Measurements from ENCODE around the gene OSBPL6. TPM values are rescaled to one million over a fixed set of nuclear protein-coding genes. Genes with fewer than 3 reads are reported as not detected.
"Not testable (repeated sequence)": the region's sequence is repeated elsewhere in the genome, so short reads cannot be mapped to it uniquely, and the experiment has no call there.

Gene OSBPL6
- 0.53 and 1.7 TPM in 2 replicates for total RNA-seq

- no peak for DNase-seq (ENCODE audit: extremely low read depth, low read depth, low spot score)
Observed at GRCh38 chr2:178193823-178194599, at the start of gene OSBPL6. OSBPL6 (plus strand) TSS chr2:178194512; CDS start chr2:178306185, 111,673 bp downstream.

- DNase-seq (ENCODE audit: extremely low read depth, low read depth, low spot score) = no peak
Observed at GRCh38 chr2:178152033-178152432, 42.3 kb upstream of the OSBPL6 start.

GRCh38 chr2:178152542-178152941 lies 41.8 kb upstream of the OSBPL6 start:
- no peak for DNase-seq (ENCODE audit: extremely low read depth, low read depth, low spot score)

- DNase-seq (ENCODE audit: extremely low read depth, low read depth, low spot score) = no peak
Observed at GRCh38 chr2:178152977-178153376, 41.3 kb upstream of the OSBPL6 start.

GRCh38 chr2:178153878-178154277 lies 40.4 kb upstream of the OSBPL6 start:
- DNase-seq (ENCODE audit: extremely low read depth, low read depth, low spot score) = not testable (repeated sequence)

- DNase-seq (ENCODE audit: extremely low read depth, low read depth, low spot score) = no peak
Observed at GRCh38 chr2:178155524-178155923, 38.8 kb upstream of the OSBPL6 start.

GRCh38 chr2:178157574-178157973 lies 36.7 kb upstream of the OSBPL6 start:
- DNase-seq (ENCODE audit: extremely low read depth, low read depth, low spot score) = no peak

GRCh38 chr2:178159966-178160365 lies 34.3 kb upstream of the OSBPL6 start:
- DNase-seq (ENCODE audit: extremely low read depth, low read depth, low spot score) = no peak

GRCh38 chr2:178160601-178161000 lies 33.7 kb upstream of the OSBPL6 start:
- DNase-seq (ENCODE audit: extremely low read depth, low read depth, low spot score) = no peak

GRCh38 chr2:178163395-178163794 lies 30.9 kb upstream of the OSBPL6 start:
- no peak for DNase-seq (ENCODE audit: extremely low read depth, low read depth, low spot score)

GRCh38 chr2:178163911-178164310 lies 30.4 kb upstream of the OSBPL6 start:
- no peak for DNase-seq (ENCODE audit: extremely low read depth, low read depth, low spot score)

- no peak for DNase-seq (ENCODE audit: extremely low read depth, low read depth, low spot score)
Observed at GRCh38 chr2:178173657-178174056, 20.7 kb upstream of the OSBPL6 start.

- DNase-seq (ENCODE audit: extremely low read depth, low read depth, low spot score) = no peak
Observed at GRCh38 chr2:178177066-178177679, 17.1 kb upstream of the OSBPL6 start.

- DNase-seq (ENCODE audit: extremely low read depth, low read depth, low spot score) = not testable (repeated sequence)
Observed at GRCh38 chr2:178180648-178181047, 13.7 kb upstream of the OSBPL6 start.

GRCh38 chr2:178187861-178188260 lies 6.5 kb upstream of the OSBPL6 start:
- DNase-seq (ENCODE audit: extremely low read depth, low read depth, low spot score) = no peak

- no peak for DNase-seq (ENCODE audit: extremely low read depth, low read depth, low spot score)
Observed at GRCh38 chr2:178188466-178188865, 5.8 kb upstream of the OSBPL6 start.

- DNase-seq (ENCODE audit: extremely low read depth, low read depth, low spot score) = no peak
Observed at GRCh38 chr2:178191004-178191508, 3.3 kb upstream of the OSBPL6 start.

GRCh38 chr2:178191511-178191910 lies 2.8 kb upstream of the OSBPL6 start:
- DNase-seq (ENCODE audit: extremely low read depth, low read depth, low spot score) = no peak

- no peak for DNase-seq (ENCODE audit: extremely low read depth, low read depth, low spot score)
Observed at GRCh38 chr2:178193496-178193822, 853 bp upstream of the OSBPL6 start.

- DNase-seq (ENCODE audit: extremely low read depth, low read depth, low spot score) = no peak
Observed at GRCh38 chr2:178194600-178195389, 483 bp downstream of the OSBPL6 start.

- no peak for DNase-seq (ENCODE audit: extremely low read depth, low read depth, low spot score)
Observed at GRCh38 chr2:178195390-178196166, 1.3 kb downstream of the OSBPL6 start.
